Smooth muscle cell (in vitro differentiated cells): ENCODE data around the gene NKG7. TPM values are rescaled to one million over a fixed set of nuclear protein-coding genes. Genes with fewer than 3 reads are reported as not detected.
A peak's percentile ranks its signal among the peaks of the same experiment; 100 is the strongest.
"Not testable (repeated sequence)": the region's sequence is repeated elsewhere in the genome, so short reads cannot be mapped to it uniquely, and the experiment has no call there.

Experiments
- DNase-seq: peaks from one replicate; lab custom pipeline; 2025; ENCODE audit not compliant: unreplicated experiment; lab: John Stamatoyannopoulos, UW
- H2AFZ ChIP-seq: fragments of 200-600 bp; sonication (generic); 2 replicates; pipeline ENCODE4 v1.6.0; 2016; ENCODE audit warnings: antibody characterized with exemption, low read depth, mild to moderate bottlenecking
- H3F3A ChIP-seq: fragments of 200-600 bp; sonication (generic); 2 replicates; pipeline ENCODE4 v1.6.0; 2017; ENCODE audit warnings: antibody characterized with exemption, low read depth
- H3K27ac ChIP-seq: fragments of 200-600 bp; sonication (generic); 2 replicates; pipeline ENCODE4 v1.5.1; 2016; ENCODE audit warnings: low read depth, mild to moderate bottlenecking
- H3K27me3 ChIP-seq: fragments of 200-600 bp; sonication (generic); 2 replicates; pipeline ENCODE4 v1.6.1; 2016; ENCODE audit warnings: low read depth, mild to moderate bottlenecking
- H3K36me3 ChIP-seq: fragments of 200-600 bp; sonication (generic); 2 replicates; pipeline ENCODE4 v1.5.1; 2016; ENCODE audit warnings: low read depth
- H3K4me1 ChIP-seq: fragments of 200-600 bp; sonication (generic); 2 replicates; pipeline ENCODE4 v1.5.1; 2016; ENCODE audit warnings: low read depth
- H3K4me2 ChIP-seq: fragments of 200-600 bp; sonication (generic); 2 replicates; pipeline ENCODE4 v1.6.0; 2016; ENCODE audit warnings: mild to moderate bottlenecking
- H3K4me3 ChIP-seq: fragments of 200-600 bp; sonication (generic); 2 replicates; pipeline ENCODE4 v1.5.1; 2016; ENCODE audit warnings: mild to moderate bottlenecking
- H3K79me2 ChIP-seq: fragments of 200-600 bp; sonication (generic); 2 replicates; pipeline ENCODE4 v1.6.0; 2016; ENCODE audit warnings: low read depth, mild to moderate bottlenecking
- H3K9ac ChIP-seq: fragments of 200-600 bp; sonication (generic); 2 replicates; pipeline ENCODE4 v1.6.0; 2016; ENCODE audit warnings: low read depth
- H3K9me3 ChIP-seq: fragments of 200-600 bp; sonication (generic); replicated peaks from 2 replicates; pipeline ENCODE4 v1.5.1; 2016; ENCODE audit warnings: low read depth
- H4K20me1 ChIP-seq: fragments of 200-600 bp; sonication (generic); 2 replicates; pipeline ENCODE4 v1.6.0; 2016; ENCODE audit warnings: low read depth
- CTCF ChIP-seq: fragments of 200-600 bp; sonication (generic); IDR thresholded peaks from 2 replicates; pipeline ENCODE4 v1.5.1; 2017; ENCODE audit warnings: borderline replicate concordance, mild to moderate bottlenecking, antibody characterized with exemption; ENCODE audit not compliant: insufficient read depth, poor library complexity, severe bottlenecking
- WGBS: methylation state at CpG from one replicate; pipeline ENCODE4 v1.1.7; 2016; ENCODE audit warnings: low lambda C conversion rate; 5-methylcytosine and 5-hydroxymethylcytosine counted together
- polyA plus RNA-seq: library from polyadenylated mRNA; unstranded; fragments of >200 nt; fragmentation: Nextera tagmentation; extraction: Ambion mirVana; gene quantifications from 2 replicates; pipeline ENCODE4 v1.2.1, GENCODE V29; 2016
- total RNA-seq: library from RNA; depleted of rRNA; stranded (reverse); fragments of >200 nt; gene quantifications from 2 replicates; pipeline ENCODE4 v1.2.3, GENCODE V29; 2014

Gene NKG7
- not detected in 2 replicates for total RNA-seq
- not detected in 2 replicates for polyA plus RNA-seq

GRCh38 chr19:51372649-51373504 is at the start of gene NKG7:
Gene NKG7, minus strand, starts transcription at chr19:51372654. Its CDS starts 119 bp downstream, at chr19:51372535.
- H2AFZ ChIP-seq: no peak within 1 kb of the TSS
- peaks cover 10% of the 10 kb centered on the region for H3K4me1 ChIP-seq
- 62% methylated on average over 9 of the region's 9 CpGs for WGBS
- no peak within 1 kb of the TSS for H3K9ac ChIP-seq
- no peaks in the 10 kb centered on the region for H3K27me3 ChIP-seq
- no peaks in the 10 kb centered on the region for H3K36me3 ChIP-seq
- no peak within 1 kb of the TSS for H3K27ac ChIP-seq
- no peak for TF ChIP-seq CTCF
- no peak within 1 kb of the TSS for H3K4me2 ChIP-seq
- H4K20me1 ChIP-seq: no peaks in the 10 kb centered on the region
- no peaks in the 10 kb centered on the region for H3K79me2 ChIP-seq
- no peak within 1 kb of the TSS for H3K4me3 ChIP-seq
- H3K9me3 ChIP-seq: no peaks in the 10 kb centered on the region
- no peak for DNase-seq
- no peaks in the 10 kb centered on the region for H3F3A ChIP-seq

- no peak overlapping the region for H3K9ac ChIP-seq
- H3K4me1 ChIP-seq: no peaks in the 10 kb centered on the region
- no peaks in the 10 kb centered on the region for H3F3A ChIP-seq
- no peaks in the 10 kb centered on the region for H4K20me1 ChIP-seq
- no peaks in the 10 kb centered on the region for H3K36me3 ChIP-seq
- no peak overlapping the region for H3K4me2 ChIP-seq
- WGBS: 17% methylated on average over 18 of the region's 19 CpGs
- H3K9me3 ChIP-seq: no peaks in the 10 kb centered on the region
- H3K4me3 ChIP-seq: no peak overlapping the region
- peak; percentile 100 for TF ChIP-seq CTCF
- no peak overlapping the region for H2AFZ ChIP-seq
- DNase-seq: peak; percentile 56
- H3K27ac ChIP-seq: no peak overlapping the region
- no peaks in the 10 kb centered on the region for H3K27me3 ChIP-seq
- no peaks in the 10 kb centered on the region for H3K79me2 ChIP-seq
Measured at GRCh38 chr19:51422053-51422448, 49.6 kb upstream of the NKG7 start.

DNA sequence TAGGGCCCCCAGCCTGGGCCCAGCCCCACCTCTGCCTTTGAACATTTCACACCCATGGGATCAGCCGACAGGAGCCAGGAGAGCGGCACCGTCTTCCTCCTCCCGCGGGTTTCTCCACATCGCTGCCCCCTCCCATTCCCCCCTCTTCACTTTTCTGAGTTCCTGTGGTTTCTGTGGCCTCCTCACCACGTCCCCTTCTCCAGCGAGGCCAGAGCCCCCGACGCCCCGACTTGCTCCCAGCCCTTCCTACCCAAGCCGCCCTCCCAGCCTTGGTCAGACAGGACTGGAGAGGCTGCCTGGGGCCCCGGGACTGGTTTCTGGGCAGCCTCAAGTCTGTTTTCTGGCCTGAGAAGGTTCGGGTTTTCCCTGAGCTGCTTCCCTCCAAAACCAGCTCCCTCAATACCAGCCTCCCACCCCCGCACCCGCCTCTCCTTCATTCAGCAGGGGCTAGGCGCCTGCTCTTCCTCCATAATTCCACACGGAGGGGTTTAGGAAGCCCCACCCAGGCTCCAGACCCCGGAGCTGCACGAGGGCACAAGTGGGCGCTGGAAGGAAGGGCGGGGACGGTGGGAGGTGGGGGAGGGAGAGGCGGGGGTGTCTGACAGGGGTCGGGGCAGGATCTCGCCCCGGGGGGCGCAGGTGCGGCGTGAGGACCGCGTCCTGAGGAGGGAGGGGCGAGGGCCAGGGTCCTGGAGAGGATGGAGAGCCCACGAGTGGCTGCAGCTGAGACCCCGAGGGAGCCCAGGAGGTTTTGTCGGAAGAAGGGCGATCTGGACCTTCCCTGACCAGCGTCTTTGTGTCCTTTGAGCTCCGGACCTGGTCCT is 49.0 kb upstream of the NKG7 start:
- Histone ChIP-seq H3K27ac (no peak overlapping the region), H3K27me3 (no peaks in the 10 kb centered on the region), H3K4me2 (no peak overlapping the region), H3K36me3 (no peaks in the 10 kb centered on the region), H4K20me1 (no peaks in the 10 kb centered on the region), H2AFZ (no peak overlapping the region), H3K79me2 (no peaks in the 10 kb centered on the region), H3K4me3 (no peak overlapping the region), H3K9me3 (no peaks in the 10 kb centered on the region), H3F3A (no peaks in the 10 kb centered on the region), H3K9ac (no peak overlapping the region), H3K4me1 (no peaks in the 10 kb centered on the region)
- WGBS: 44% methylated on average over 23 of the region's 39 CpGs
- TF ChIP-seq CTCF: no peak
- no peak for DNase-seq

DNA sequence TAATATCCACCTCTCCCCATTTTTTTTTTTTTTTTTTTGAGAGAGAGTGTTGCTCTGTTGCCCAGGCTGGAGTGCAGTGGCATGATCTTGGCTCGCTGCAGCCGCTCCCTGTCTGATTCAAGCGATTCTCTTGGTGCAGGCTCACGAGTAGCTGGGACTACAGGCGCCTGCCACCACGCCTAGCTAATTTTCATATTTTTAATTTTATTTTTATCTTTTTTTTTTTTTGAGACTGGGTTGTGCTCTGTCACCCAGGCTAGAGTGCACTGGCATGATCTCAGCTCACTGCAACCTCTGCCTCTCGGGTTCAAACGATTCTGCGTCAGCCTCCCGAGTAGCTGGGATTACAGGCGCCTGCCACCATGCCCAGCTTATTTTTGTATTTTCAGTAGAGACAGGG is 48.1 kb upstream of the NKG7 start:
- not testable (repeated sequence) for H3K9ac ChIP-seq, H3K9me3 ChIP-seq, H3K4me3 ChIP-seq, H3K36me3 ChIP-seq, H3F3A ChIP-seq, H3K27me3 ChIP-seq, H4K20me1 ChIP-seq, H3K4me2 ChIP-seq, H2AFZ ChIP-seq, DNase-seq, H3K79me2 ChIP-seq, H3K27ac ChIP-seq, H3K4me1 ChIP-seq
- WGBS: 90% methylated on average over 11 of the region's 11 CpGs
